H1 (cell line): ENCODE results near the gene CHAC1. TPM values are rescaled to one million over a fixed set of nuclear protein-coding genes. Genes with fewer than 3 reads are reported as not detected.

Experiments
- CTCF ChIA-PET: fragments of 300-600 bp; sonication (Branson Sonifier 250); formaldehyde crosslinking; loops from one replicate; lab custom pipeline; 2021; ENCODE audit not compliant: partially characterized antibody; lab: Charles Lee
- POLR2A ChIA-PET: fragments of 300-600 bp; sonication (Branson Sonifier 250); formaldehyde crosslinking; loops from one replicate; lab custom pipeline; 2021; ENCODE audit warnings: inconsistent platforms; ENCODE audit not compliant: partially characterized antibody; lab: Charles Lee
- DNase-seq, 2 experiments: peaks; one replicate each; pipeline versions ENCODE4 v3.0.0 to v3.0.0-alpha.2; 2010 to 2022; ENCODE audit warnings: low spot score in 2 of 2, low read depth in 1 of 2, mixed read lengths in 1 of 2
- FAIRE-seq: peaks from 2 replicates; lab custom pipeline; 2011; peaks lifted over from hg19 to GRCh38; lab: Jason Lieb, UNC
- H2AFZ ChIP-seq: 2 replicates; pipeline ENCODE4 v1.8.1; 2012; ENCODE audit warnings: low read length, inconsistent platforms
- H2AK5ac ChIP-seq: 2 replicates; pipeline ENCODE4 v1.6.1; 2013; ENCODE audit warnings: low read depth, low read length
- H2BK120ac ChIP-seq: replicated peaks from 2 replicates; pipeline ENCODE3; 2013; ENCODE audit warnings: low read depth, low read length, inconsistent platforms
- H2BK12ac ChIP-seq: 2 replicates; pipeline ENCODE4 v1.6.1; 2013; ENCODE audit warnings: low read depth, low read length
- H2BK15ac ChIP-seq: 2 replicates; pipeline ENCODE4 v1.6.1; 2013; ENCODE audit warnings: low read length
- H2BK20ac ChIP-seq: 2 replicates; pipeline ENCODE4 v1.6.1; 2013; ENCODE audit warnings: low read length
- H2BK5ac ChIP-seq: 2 replicates; pipeline ENCODE4 v1.6.1; 2013; ENCODE audit warnings: low read depth, low read length
- H3K14ac ChIP-seq: 2 replicates; pipeline ENCODE4 v1.6.1; 2013; ENCODE audit warnings: inconsistent platforms; ENCODE audit not compliant: insufficient read length
- H3K18ac ChIP-seq: 2 replicates; pipeline ENCODE4 v1.6.1; 2013; ENCODE audit warnings: low read length; ENCODE audit errors: extremely low read depth
- H3K23ac ChIP-seq: 2 replicates; pipeline ENCODE4 v1.6.1; 2013; ENCODE audit warnings: inconsistent platforms; ENCODE audit not compliant: insufficient read length
- H3K23me2 ChIP-seq: 2 replicates; pipeline ENCODE4 v1.6.1; 2013; ENCODE audit warnings: low read depth, low read length
- H3K27ac ChIP-seq: 2 replicates; pipeline ENCODE4 v1.6.1; 2011; ENCODE audit warnings: low read depth, low read length, inconsistent platforms
- H3K27me3 ChIP-seq, 4 experiments: replicated peaks in 1 of 4; 1 replicate in 1 of 4; 2 replicates in 3 of 4; pipeline versions ENCODE4 v1.6.1 to v1.8.1; 2011 to 2013; ENCODE audit warnings: low read length in 3 of 4, mild to moderate bottlenecking in 3 of 4, inconsistent platforms in 2 of 4, mixed read lengths in 2 of 4, moderate library complexity in 1 of 4; ENCODE audit not compliant: control insufficient read depth in 3 of 4, insufficient read depth in 3 of 4; ENCODE audit errors: extremely low read depth in 1 of 4
- H3K36me3 ChIP-seq, 4 experiments: 2 replicates each; pipeline versions ENCODE4 v1.6.1 to v1.8.1; 2011 to 2013; ENCODE audit warnings: mild to moderate bottlenecking in 4 of 4, low read length in 3 of 4, moderate library complexity in 2 of 4, control low read depth in 1 of 4, inconsistent platforms in 1 of 4; ENCODE audit not compliant: insufficient read depth in 4 of 4, control insufficient read depth in 2 of 4
- H3K4ac ChIP-seq: replicated peaks from 2 replicates; pipeline ENCODE3; 2013; ENCODE audit warnings: low read length, low read depth, mixed read lengths, inconsistent platforms; ENCODE audit not compliant: insufficient read length
- H3K4me1 ChIP-seq, 4 experiments: replicated peaks in 1 of 4; 1 replicate in 1 of 4; 2 replicates in 3 of 4; pipeline versions ENCODE4 v1.6.1 to v1.8.1; 2011 to 2013; ENCODE audit warnings: low read length in 3 of 4, inconsistent platforms in 2 of 4, mixed read lengths in 1 of 4; ENCODE audit not compliant: insufficient read depth in 4 of 4, control insufficient read depth in 3 of 4
- H3K4me2 ChIP-seq, 2 experiments: 2 replicates each; pipeline versions ENCODE4 v1.6.1 to v1.8.1; 2011 to 2013; ENCODE audit warnings: low read depth in 2 of 2, low read length in 2 of 2, control low read depth in 1 of 2, inconsistent platforms in 1 of 2, mild to moderate bottlenecking in 1 of 2; ENCODE audit not compliant: insufficient read depth in 1 of 2
- H3K4me3 ChIP-seq, 4 experiments: fragments of 200-600, 300-600 bp in 1 of 4; sonication (generic), shearing (Covaris generic), sonication (Bioruptor Twin) in 1 of 4; 2 replicates each; pipeline versions ENCODE4 v1.5.1 to v1.8.1; 2011 to 2016; ENCODE audit warnings: low read length in 4 of 4, low read depth in 3 of 4, control low read depth in 2 of 4, inconsistent platforms in 2 of 4, mild to moderate bottlenecking in 2 of 4, mixed read lengths in 1 of 4, moderate library complexity in 1 of 4; ENCODE audit not compliant: insufficient read depth in 2 of 4; ENCODE audit errors: extremely low read depth in 1 of 4
- H3K56ac ChIP-seq: replicated peaks from 2 replicates; pipeline ENCODE3; 2013; ENCODE audit warnings: low read depth, mild to moderate bottlenecking, mixed read lengths, low read length, inconsistent platforms; ENCODE audit not compliant: insufficient read length
- H3K79me1 ChIP-seq: 2 replicates; pipeline ENCODE4 v1.6.1; 2013; ENCODE audit warnings: low read depth, low read length, control low read depth
- H3K79me2 ChIP-seq, 2 experiments: 2 replicates each; pipeline versions ENCODE4 v1.6.1 to v1.8.1; 2012 to 2013; ENCODE audit warnings: low read length in 2 of 2, mild to moderate bottlenecking in 2 of 2, inconsistent platforms in 1 of 2; ENCODE audit not compliant: insufficient read depth in 2 of 2, control insufficient read depth in 1 of 2
- H3K9ac ChIP-seq, 4 experiments: replicated peaks in 1 of 4; 1 replicate in 1 of 4; 2 replicates in 3 of 4; pipeline versions ENCODE4 v1.6.1 to v1.8.1; 2011 to 2013; ENCODE audit warnings: low read depth in 3 of 4, low read length in 3 of 4, control low read depth in 2 of 4, mild to moderate bottlenecking in 2 of 4, moderate library complexity in 2 of 4, inconsistent platforms in 1 of 4; ENCODE audit errors: extremely low read depth in 1 of 4
- H3K9me3 ChIP-seq, 2 experiments: 2 replicates each; pipeline versions ENCODE4 v1.6.1 to v1.8.1; 2012 to 2013; ENCODE audit warnings: mild to moderate bottlenecking in 2 of 2, moderate library complexity in 2 of 2, control low read depth in 1 of 2, inconsistent platforms in 1 of 2, low read depth in 1 of 2, low read length in 1 of 2, mixed read lengths in 1 of 2; ENCODE audit not compliant: insufficient read depth in 2 of 2
- H4K20me1 ChIP-seq, 2 experiments: replicated peaks in 1 of 2; 2 replicates each; pipeline versions ENCODE3 to v1.8.1; 2011 to 2013; ENCODE audit warnings: inconsistent platforms in 2 of 2, low read length in 2 of 2, mild to moderate bottlenecking in 1 of 2; ENCODE audit not compliant: insufficient read depth in 2 of 2, control insufficient read depth in 1 of 2
- H4K5ac ChIP-seq: 2 replicates; pipeline ENCODE4 v1.6.1; 2013; ENCODE audit warnings: low read length, low read depth, mixed read lengths, inconsistent platforms; ENCODE audit not compliant: insufficient read length
- H4K8ac ChIP-seq: 2 replicates; pipeline ENCODE4 v1.8.0; 2013; ENCODE audit warnings: mild to moderate bottlenecking, moderate library complexity, low read length, inconsistent platforms; ENCODE audit not compliant: insufficient read depth; ENCODE audit errors: extremely low read depth
- H4K91ac ChIP-seq: replicated peaks from 2 replicates; pipeline ENCODE3; 2013; ENCODE audit warnings: low read length, mixed read lengths, inconsistent platforms; ENCODE audit not compliant: insufficient read length
- EGR1 ChIP-seq: IDR thresholded peaks from 2 replicates; pipeline ENCODE4 v1.6.1; 2011; ENCODE audit warnings: low read depth, low read length, borderline replicate concordance
- KDM4A ChIP-seq: IDR thresholded peaks from one replicate; pipeline ENCODE4 v1.7.1; 2012; ENCODE audit warnings: low read depth, mild to moderate bottlenecking, moderate library complexity, low read length, inconsistent platforms; ENCODE audit not compliant: severe bottlenecking
- POLR2A ChIP-seq, 2 experiments: IDR thresholded peaks; 1 replicate in 1 of 2; 2 replicates in 1 of 2; pipeline ENCODE4 v1.6.1; 2011; ENCODE audit warnings: low read depth in 2 of 2, low read length in 2 of 2, mild to moderate bottlenecking in 2 of 2; ENCODE audit errors: control extremely low read depth in 1 of 2
- RAD21 ChIP-seq, 2 experiments: IDR thresholded peaks in 1 of 2; conservative IDR thresholded peaks in 1 of 2; 2 replicates each; pipeline ENCODE4 v1.6.1; 2011; ENCODE audit warnings: low read depth in 2 of 2, low read length in 2 of 2, improper control_type of control experiment in 1 of 2, inconsistent platforms in 1 of 2, mild to moderate bottlenecking in 1 of 2, moderate library complexity in 1 of 2
- TAF1 ChIP-seq: IDR thresholded peaks from 2 replicates; pipeline ENCODE4 v1.6.1; 2011; ENCODE audit warnings: mild to moderate bottlenecking, low read depth, low read length
- TAF7 ChIP-seq: optimal IDR thresholded peaks from 2 replicates; pipeline ENCODE3; 2011; ENCODE audit warnings: low read depth, mild to moderate bottlenecking, inconsistent platforms, low read length, moderate library complexity, borderline replicate concordance
- TCF12 ChIP-seq: IDR thresholded peaks from 2 replicates; pipeline ENCODE4 v1.6.1; 2011; ENCODE audit warnings: low read depth, mild to moderate bottlenecking, low read length
- WGBS, 2 experiments: shearing (Covaris generic) in 1 of 2; methylation state at CpG; one replicate each; pipeline versions ENCODE4 v1.1.6 to v1.1.7; 2013 to 2015; ENCODE audit warnings: low lambda C conversion rate in 2 of 2, mixed read lengths in 2 of 2, inconsistent platforms in 1 of 2, low coverage in 1 of 2, missing lambda C conversion rate in 1 of 2; ENCODE audit not compliant: insufficient replicate concordance in 2 of 2, insufficient coverage in 1 of 2, insufficient read length in 1 of 2; ENCODE audit errors: extremely low coverage in 1 of 2, missing lambda C conversion rate in 1 of 2; 5-methylcytosine and 5-hydroxymethylcytosine counted together
- polyA plus RNA-seq, 7 experiments: library from polyadenylated mRNA; depleted of rRNA in 3 of 7; stranded (reverse) in 5 of 7; unstranded in 2 of 7; fragments of >200 nt in 5 of 7; fragments of 200-250 nt in 2 of 7; gene quantifications; 1 replicate in 5 of 7; 2 replicates in 1 of 7; 4 replicates in 1 of 7; pipeline versions ENCODE4 v1.2.1 to v1.2.3, GENCODE V29; 2011 to 2013; ENCODE audit warnings: missing spikeins in 2 of 7, mixed read lengths in 2 of 7
- total RNA-seq: library from RNA; stranded (reverse); fragmentation: NEBNext Ultra II Directional; extraction: Animal tissue kit (Norgen Biotek cat#: 25700); gene quantifications from 2 replicates; pipeline ENCODE4 v1.2.1, GENCODE V29; 2021
- TF ChIP-seq, protein P1 (sequence below): IDR thresholded peaks from 2 replicates; pipeline ENCODE4 v1.6.1; 2012; ENCODE audit warnings: inconsistent platforms

Gene CHAC1
- total and polyA plus RNA-seq, 2 of the 8 experiments (the other 6 are each of a cell fraction or from before 2014, with no cell fraction given): 34.3 to 159 TPM

DNA sequence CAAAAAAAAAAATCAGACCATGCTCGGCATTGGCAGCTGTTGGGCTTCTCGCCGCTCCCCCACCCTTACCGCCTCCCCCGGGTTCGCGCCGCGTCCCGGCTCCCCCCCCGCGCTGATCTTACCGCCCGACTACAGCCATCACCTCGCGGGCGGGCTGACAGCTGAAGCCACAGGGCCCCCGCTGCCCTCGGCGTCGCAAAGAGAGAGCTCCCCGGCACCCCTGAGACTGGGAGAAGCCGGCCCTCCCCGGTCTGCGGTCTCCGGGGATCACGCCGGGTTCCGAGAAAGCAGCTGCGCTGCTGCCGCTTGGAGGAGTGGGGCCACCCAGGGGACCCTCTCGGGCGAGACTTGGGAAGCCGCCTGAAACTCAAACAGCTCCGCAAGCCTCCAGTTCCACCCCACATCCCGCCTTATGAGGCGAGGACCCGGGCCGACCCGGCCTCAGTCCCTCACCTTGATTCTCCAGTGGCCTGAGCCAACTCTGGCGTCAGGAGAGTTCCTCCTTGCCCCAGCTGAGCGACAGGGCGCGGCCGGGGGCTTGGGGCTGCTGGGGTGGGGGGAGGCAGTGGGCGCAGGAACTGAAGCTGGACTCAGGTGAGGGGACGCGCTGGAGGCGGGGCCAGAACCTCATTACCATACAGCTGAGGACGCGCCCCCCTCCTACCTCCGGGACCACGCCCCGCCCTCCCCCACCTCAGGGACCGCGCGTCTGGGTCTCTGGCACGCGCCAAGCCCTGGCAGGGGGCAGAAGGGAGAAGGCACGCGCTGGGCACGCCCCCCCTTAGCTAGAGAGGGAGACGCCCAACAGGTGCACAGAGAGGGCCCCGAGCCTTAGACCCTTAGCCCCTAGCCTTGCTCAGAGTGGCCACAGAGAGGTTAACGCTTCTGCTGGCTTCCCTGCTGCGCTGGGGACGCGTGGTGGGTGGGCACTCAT is 25.1 kb upstream of the CHAC1 start:
- Histone ChIP-seq H3K9ac (no peak overlapping the region), H2BK12ac (no peak overlapping the region), H3K36me3 (no peaks in the 10 kb centered on the region), H3K4me2 (peak overlapping the region; percentile 87 to 97), H2BK20ac (no peak overlapping the region), H2BK15ac (no peak overlapping the region), H3K4ac (no peak overlapping the region), H4K8ac (no peak overlapping the region), H4K91ac (no peak overlapping the region), H3K79me1 (no peaks in the 10 kb centered on the region), H4K5ac (no peak overlapping the region), H3K56ac (no peak overlapping the region), H3K27ac (no peak overlapping the region), H3K14ac (no peak overlapping the region), H3K27me3 (peaks cover 78 to 99% (median 98%) of the 10 kb centered on the region in 4 experiments), H3K18ac (no peak overlapping the region), H3K4me3 (peak overlapping the region; percentile 31 to 71 (median 46); a peak in 7 of 8 replicates), H3K23ac (no peak overlapping the region), H2BK120ac (no peak overlapping the region), H2AK5ac (no peak overlapping the region), H3K23me2 (peaks cover 29% of the 10 kb centered on the region; the same call in 1 of the 2 replicates), H4K20me1 (peaks cover 2 to 22% of the 10 kb centered on the region in 2 experiments), H2AFZ (no peak overlapping the region), H3K9me3 (no peaks in the 10 kb centered on the region), H2BK5ac (no peak overlapping the region; the same call in 1 of the 2 replicates), H3K79me2 (no peaks in the 10 kb centered on the region), H3K4me1 (peaks cover 3 to 36% (median 21%) of the 10 kb centered on the region in 4 experiments)
- 3% methylated on average over 32 of the region's 68 CpGs; no CpG with 5 or more reads in 1 of the 2 experiments for WGBS, 2 experiments
- DNase-seq (peak in 1 of 2 experiments; percentile 88), FAIRE-seq (no peak)
- no peak for TF ChIP-seq POLR2A (IDR thresholded peaks at IDR 0.05; ENCODE audit: control extremely low read depth in 1 of 2, low read depth in 2 of 2, low read length in 2 of 2)
- TF ChIP-seq EGR1: no peak
- no peak for TF ChIP-seq RAD21 (IDR thresholded peaks at IDR 0.05 in 1 of 2, conservative IDR thresholded peaks at IDR 0.05 in 1 of 2; ENCODE audit: low read depth in 2 of 2, low read length in 2 of 2)
- TF ChIP-seq, protein P1, sequence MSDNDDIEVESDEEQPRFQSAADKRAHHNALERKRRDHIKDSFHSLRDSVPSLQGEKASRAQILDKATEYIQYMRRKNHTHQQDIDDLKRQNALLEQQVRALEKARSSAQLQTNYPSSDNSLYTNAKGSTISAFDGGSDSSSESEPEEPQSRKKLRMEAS: peak; percentile 71; the same call in 1 of the 2 replicates
- TF ChIP-seq KDM4A: peak; percentile 48
- TF ChIP-seq TAF1: 0 out of 2 replicates have a peak, but pooled peaks have one; percentile 18
- TF ChIP-seq TAF7: peak; percentile 37
- no peak for TF ChIP-seq TCF12
- ChIA-PET CTCF (interaction anchor here (0.8 to 33.1 kb wide), 10 partner anchors 4 to 537 kb away, joined by 3 to 619 read pairs (median 8); partner anchors contain the start of genes CHAC1, DLL4, RHOV and VPS18), POLR2A (interaction anchor here (0.8 to 43.8 kb wide), 11 partner anchors 10 to 494 kb away, joined by 3 to 1505 read pairs (median 3); partner anchors contain the start of genes CHAC1, INO80, NUSAP1 and OIP5)
